ENCODE data around the gene RPL36AL.

RPL36AL gene

GRCh38 chr14:49569281-49569680 is 51.1 kb downstream of the RPL36AL start:
- Histone ChIP-seq H3K27me3 (ENCODE audit: insufficient read depth, poor library complexity, severe bottlenecking) (no peaks in the 10 kb centered on the region), H3K4me3 (replicated peaks; ENCODE audit: insufficient read depth, low read length) (no peak overlapping the region), H3K27ac (replicated peaks) (no peak overlapping the region)
- no peak for DNase-seq (ENCODE audit: low read depth in 1 of 2, low spot score in 1 of 2)
- TF ChIP-seq POLR2AphosphoS5 (IDR thresholded peaks at IDR 0.05; ENCODE audit: low read depth) (no peak), GABPA (IDR thresholded peaks at IDR 0.05; ENCODE audit: low read depth) (no peak), SPI1 (IDR thresholded peaks at IDR 0.05; ENCODE audit: borderline replicate concordance, low read depth) (no peak), REST (IDR thresholded peaks at IDR 0.05; ENCODE audit: insufficient replicate concordance, low read depth) (no peak), CTCF (IDR thresholded peaks at IDR 0.05; ENCODE audit: insufficient read depth, low read length) (no peak)
